Adipose tissue (tissue), 3 donors: ENCODE data around the gene OR51L1. TPM values are rescaled to one million over a fixed set of nuclear protein-coding genes. Genes with fewer than 3 reads are reported as not detected.

Source experiments
- H3K27ac ChIP-seq: one replicate; pipeline ENCODE4 v1.5.1; 2013; ENCODE audit warnings: low read depth, low read length
- WGBS, 3 donors: extraction: QIAGEN DNeasy Blood & Tissue Kit; methylation state at CpG; one replicate each; pipeline ENCODE4 v1.1.7; 2013; 5-methylcytosine and 5-hydroxymethylcytosine counted together
- polyA plus RNA-seq, 3 donors: library from polyadenylated mRNA; stranded (reverse); fragments of 200-250 nt; gene quantifications; one replicate each; pipeline ENCODE4 v1.2.3, GENCODE V29; 2013
- donor health status: healthy with polysubstance abuse.
- donor health status: Bipolar disorder and iron deficiency.
- donor health status: healthy.

The OR51L1 gene
- polyA plus RNA-seq, 3 donors = not detected

- 61 to 80% (median 69%) methylated on average over 4 of the region's 4 CpGs for WGBS, 3 donors
- H3K27ac ChIP-seq = no peak overlapping the region
Measured at GRCh38 chr11:5040876-5041275, 46.2 kb downstream of the OR51L1 start.

DNA sequence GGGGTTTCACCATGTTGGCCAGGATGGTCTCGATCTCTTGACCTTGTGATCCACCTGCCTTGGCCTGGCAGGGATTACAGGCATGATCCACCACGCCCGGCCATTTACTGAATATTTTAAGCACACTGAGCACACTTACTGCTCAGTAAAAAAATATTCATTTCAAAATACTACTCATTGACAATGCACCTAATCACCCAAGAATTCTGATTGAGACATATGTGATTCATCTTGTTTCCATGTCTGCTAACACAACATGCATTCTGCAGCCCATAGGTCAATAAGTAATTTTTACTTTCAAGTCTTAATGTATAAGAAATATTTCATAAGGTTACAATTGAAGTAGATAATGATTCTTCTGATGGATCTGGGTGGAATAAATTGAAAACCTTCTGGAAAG, 47.4 kb downstream of the OR51L1 start:
- H3K27ac ChIP-seq = no peak overlapping the region
- WGBS, 3 donors = 40 to 86% (median 66%) methylated on average over 3 of the region's 3 CpGs

- WGBS, 3 donors = 51 to 59% (median 56%) methylated on average over 2 of the region's 2 CpGs
Measured at GRCh38 chr11:5043380-5043779, 48.7 kb downstream of the OR51L1 start.

GRCh38 chr11:5046226-5046625, 51.6 kb downstream of the OR51L1 start, which contains the start of gene OR52J3:
Gene OR52J3 (plus strand): TSS chr11:5046526. CDS start chr11:5046526, 0 bp downstream.
- no peak within 1 kb of the TSS for H3K27ac ChIP-seq
- WGBS, 3 donors = 75 to 78% (median 77%) methylated on average over 1 of the region's 1 CpG

More at GRCh38 chr11:5043380-5043779, 48.7 kb downstream of the OR51L1 start:
- H3K27ac ChIP-seq = no peak overlapping the region

- no peak overlapping the region for H3K27ac ChIP-seq
- 76 to 84% (median 84%) methylated on average over 15 of the region's 15 CpGs for WGBS, 3 donors
Measured at GRCh38 chr11:5046754-5047330, 52.2 kb downstream of the OR51L1 start.

Other genes with a start within 250 kb of the OR51L1 start
- not detected for gene OR51F1, start 224.9 kb upstream of the OR51L1 start, polyA plus RNA-seq
- gene OR52R1, start 190.5 kb upstream of the OR51L1 start, polyA plus RNA-seq = 1 to 10 TPM in 1 of 3 donors, not detected in 2; 1.2 TPM
- gene OR51F2, start 173.5 kb upstream of the OR51L1 start, polyA plus RNA-seq = not detected
- gene OR51S1, start 145.6 kb upstream of the OR51L1 start, polyA plus RNA-seq = not detected
- gene OR51T1, start 113.0 kb upstream of the OR51L1 start, polyA plus RNA-seq = not detected
- not detected for gene OR51A7, start 91.1 kb upstream of the OR51L1 start, polyA plus RNA-seq
- not detected for gene OR51G2, start 75.5 kb upstream of the OR51L1 start, polyA plus RNA-seq
- gene OR51G1, start 70.5 kb upstream of the OR51L1 start, polyA plus RNA-seq = not detected
- not detected for gene OR51A4, start 47.2 kb upstream of the OR51L1 start, polyA plus RNA-seq
- not detected for gene OR51A2, start 39.1 kb upstream of the OR51L1 start, polyA plus RNA-seq
- not detected for gene OR52J3, start 51.7 kb downstream of the OR51L1 start, polyA plus RNA-seq
- not detected for gene OR52E2, start 64.8 kb downstream of the OR51L1 start, polyA plus RNA-seq
- not detected for gene OR52E1, start 74.7 kb downstream of the OR51L1 start, polyA plus RNA-seq
- not detected for gene OR52A5, start 143.5 kb downstream of the OR51L1 start, polyA plus RNA-seq
- not detected for gene OR52A1, start 159.9 kb downstream of the OR51L1 start, polyA plus RNA-seq
- gene OR51V1, start 205.8 kb downstream of the OR51L1 start, polyA plus RNA-seq = not detected
- 100 to 1,000 TPM in 1 of 3 donors, 10 to 100 TPM in 2; 12.9 to 541 (median 41.6) TPM for gene HBB, start 232.2 kb downstream of the OR51L1 start, polyA plus RNA-seq
- under 1 TPM in 1 of 3 donors, not detected in 2; 0.30 TPM for gene HBD, start 239.6 kb downstream of the OR51L1 start, polyA plus RNA-seq